T-helper 2 cell treated with Interferon-gamma antibody and Interleukin-4, amounts not matched to agents 5 μg/mL and 100 μg/mL, for 36 hours (primary cell): ENCODE data around the gene GCN1.
A peak's percentile ranks its signal among the peaks of the same experiment; 100 is the strongest.
"Not testable (repeated sequence)": the region's sequence is repeated elsewhere in the genome, so short reads cannot be mapped to it uniquely, and the experiment has no call there.

ENCODE experiments used
- DNase-seq: peaks from one replicate; pipeline ENCODE4 v3.0.0; 2021; ENCODE audit warnings: low spot score
- H3K27ac Mint-ChIP-seq: one replicate; pipeline ENCODE4 v1.8.0; 2021; ENCODE audit warnings: mild to moderate bottlenecking, mixed read lengths
- H3K27me3 Mint-ChIP-seq: one replicate; pipeline ENCODE4 v1.8.0; 2021; ENCODE audit warnings: low read depth, mixed read lengths
- H3K36me3 Mint-ChIP-seq: one replicate; pipeline ENCODE4 v1.8.0; 2021; ENCODE audit warnings: low read depth, mixed read lengths
- H3K4me1 Mint-ChIP-seq: one replicate; pipeline ENCODE4 v1.8.0; 2021; ENCODE audit warnings: low read depth, mixed read lengths
- H3K4me3 Mint-ChIP-seq: one replicate; pipeline ENCODE4 v1.8.0; 2022; ENCODE audit warnings: mild to moderate bottlenecking, moderate library complexity, mixed read lengths
- H3K9me3 Mint-ChIP-seq: one replicate; pipeline ENCODE4 v1.8.0; 2021; ENCODE audit warnings: mixed read lengths

The GCN1 gene

GRCh38 chr12:120213182-120213581 lies 18.7 kb upstream of the GCN1 start:
- H3K27ac Mint-ChIP-seq, H3K27me3 Mint-ChIP-seq, H3K4me1 Mint-ChIP-seq, H3K4me3 Mint-ChIP-seq, H3K9me3 Mint-ChIP-seq, DNase-seq: not testable (repeated sequence)
- H3K36me3 Mint-ChIP-seq, result peaks cover 35% of the 10 kb centered on the region

GRCh38 chr12:120212301-120212700 lies 17.8 kb upstream of the GCN1 start:
- no peak overlapping the region for H3K4me3 Mint-ChIP-seq
- DNase-seq, result no peak

GRCh38 chr12:120211904-120212283 lies 17.4 kb upstream of the GCN1 start:
- Mint-ChIP-seq H3K4me1 (no peaks in the 10 kb centered on the region), H3K27ac (no peak overlapping the region), H3K36me3 (peaks cover 33% of the 10 kb centered on the region), H3K9me3 (no peaks in the 10 kb centered on the region), H3K27me3 (no peaks in the 10 kb centered on the region), H3K4me3 (no peak overlapping the region)
- DNase-seq, result no peak

More at GRCh38 chr12:120212301-120212700, 17.8 kb upstream of the GCN1 start:
- Mint-ChIP-seq H3K27me3 (no peaks in the 10 kb centered on the region), H3K4me1 (no peaks in the 10 kb centered on the region), H3K36me3 (peaks cover 33% of the 10 kb centered on the region), H3K27ac (no peak overlapping the region), H3K9me3 (no peaks in the 10 kb centered on the region)

GRCh38 chr12:120211243-120211903 lies 16.9 kb upstream of the GCN1 start:
- H3K4me3 Mint-ChIP-seq, result no peak overlapping the region
- DNase-seq, result no peak
- H3K27me3 Mint-ChIP-seq, result no peaks in the 10 kb centered on the region
- no peaks in the 10 kb centered on the region for H3K4me1 Mint-ChIP-seq
- H3K36me3 Mint-ChIP-seq, result peaks cover 33% of the 10 kb centered on the region
- no peak overlapping the region for H3K27ac Mint-ChIP-seq
- H3K9me3 Mint-ChIP-seq, result no peaks in the 10 kb centered on the region

- H3K9me3 Mint-ChIP-seq, result no peaks in the 10 kb centered on the region
- peaks cover 27% of the 10 kb centered on the region for H3K36me3 Mint-ChIP-seq
- no peak overlapping the region for H3K27ac Mint-ChIP-seq
- H3K4me1 Mint-ChIP-seq, result no peaks in the 10 kb centered on the region
- DNase-seq, result no peak
- no peak overlapping the region for H3K4me3 Mint-ChIP-seq
- no peaks in the 10 kb centered on the region for H3K27me3 Mint-ChIP-seq
Measured at GRCh38 chr12:120209851-120210250, 15.3 kb upstream of the GCN1 start.

- Mint-ChIP-seq H3K27me3 (no peaks in the 10 kb centered on the region), H3K9me3 (no peaks in the 10 kb centered on the region), H3K4me3 (no peak overlapping the region), H3K4me1 (peaks cover 3% of the 10 kb centered on the region), H3K36me3 (peaks cover 18% of the 10 kb centered on the region), H3K27ac (no peak overlapping the region)
- no peak for DNase-seq
Measured at GRCh38 chr12:120207227-120207626, 12.7 kb upstream of the GCN1 start.

GRCh38 chr12:120206781-120207180 lies 12.3 kb upstream of the GCN1 start:
- not testable (repeated sequence) for H3K4me3 Mint-ChIP-seq, DNase-seq, H3K4me1 Mint-ChIP-seq, H3K27me3 Mint-ChIP-seq, H3K27ac Mint-ChIP-seq, H3K9me3 Mint-ChIP-seq
- peaks cover 16% of the 10 kb centered on the region for H3K36me3 Mint-ChIP-seq

GRCh38 chr12:120206228-120206627 lies 11.7 kb upstream of the GCN1 start:
- Mint-ChIP-seq H3K9me3 (no peaks in the 10 kb centered on the region), H3K27ac (no peak overlapping the region), H3K4me3 (no peak overlapping the region), H3K4me1 (peaks cover 6% of the 10 kb centered on the region), H3K36me3 (peaks cover 11% of the 10 kb centered on the region), H3K27me3 (no peaks in the 10 kb centered on the region)
- no peak for DNase-seq

GRCh38 chr12:120204171-120204570 lies 9.7 kb upstream of the GCN1 start:
- H3K4me1 Mint-ChIP-seq, result peaks cover 10% of the 10 kb centered on the region
- no peaks in the 10 kb centered on the region for H3K9me3 Mint-ChIP-seq
- no peak overlapping the region for H3K27ac Mint-ChIP-seq
- no peak for DNase-seq
- H3K4me3 Mint-ChIP-seq, result no peak overlapping the region
- no peaks in the 10 kb centered on the region for H3K27me3 Mint-ChIP-seq
- peaks cover 19% of the 10 kb centered on the region for H3K36me3 Mint-ChIP-seq

GRCh38 chr12:120200364-120200800 lies 5.9 kb upstream of the GCN1 start:
- Mint-ChIP-seq H3K36me3 (peaks cover 48% of the 10 kb centered on the region), H3K27me3 (no peaks in the 10 kb centered on the region), H3K4me1 (peaks cover 23% of the 10 kb centered on the region), H3K4me3 (peak overlapping the region; percentile 90), H3K27ac (peak overlapping the region; percentile 100), H3K9me3 (no peaks in the 10 kb centered on the region)
- DNase-seq, result no peak

GRCh38 chr12:120199595-120200306 lies 5.2 kb upstream of the GCN1 start:
- H3K27ac Mint-ChIP-seq, result peak overlapping the region; percentile 100
- peaks cover 28% of the 10 kb centered on the region for H3K4me1 Mint-ChIP-seq
- H3K9me3 Mint-ChIP-seq, result no peaks in the 10 kb centered on the region
- H3K4me3 Mint-ChIP-seq, result peak overlapping the region; percentile 90
- H3K36me3 Mint-ChIP-seq, result peaks cover 53% of the 10 kb centered on the region
- no peaks in the 10 kb centered on the region for H3K27me3 Mint-ChIP-seq
- peak; percentile 23 for DNase-seq

GRCh38 chr12:120199025-120199424 lies 4.5 kb upstream of the GCN1 start:
- DNase-seq, result no peak

GRCh38 chr12:120197542-120197887 lies 3.0 kb upstream of the GCN1 start:
- Mint-ChIP-seq H3K4me3 (no peak overlapping the region), H3K36me3 (peaks cover 53% of the 10 kb centered on the region), H3K27me3 (no peaks in the 10 kb centered on the region), H3K9me3 (no peaks in the 10 kb centered on the region), H3K27ac (no peak overlapping the region), H3K4me1 (peaks cover 32% of the 10 kb centered on the region)
- DNase-seq, result no peak

More at GRCh38 chr12:120199025-120199424, 4.5 kb upstream of the GCN1 start:
- H3K9me3 Mint-ChIP-seq, result no peaks in the 10 kb centered on the region
- peaks cover 53% of the 10 kb centered on the region for H3K36me3 Mint-ChIP-seq
- H3K27me3 Mint-ChIP-seq, result no peaks in the 10 kb centered on the region
- peak overlapping the region; percentile 90 for H3K27ac Mint-ChIP-seq
- H3K4me1 Mint-ChIP-seq, result peaks cover 28% of the 10 kb centered on the region
- H3K4me3 Mint-ChIP-seq, result peak overlapping the region; percentile 90

- Mint-ChIP-seq H3K4me3 (peak overlapping the region; percentile 35), H3K4me1 (peaks cover 30% of the 10 kb centered on the region), H3K27ac (peak overlapping the region; percentile 68), H3K36me3 (peaks cover 54% of the 10 kb centered on the region)
- H3K27me3 Mint-ChIP-seq, H3K9me3 Mint-ChIP-seq, DNase-seq: not testable (repeated sequence)
Measured at GRCh38 chr12:120196817-120197541, 2.5 kb upstream of the GCN1 start.
